ENCODE data around the gene EPHB2. TPM values are rescaled to one million over a fixed set of nuclear protein-coding genes. Genes with fewer than 3 reads are reported as not detected.
A peak's percentile ranks its signal among the peaks of the same experiment; 100 is the strongest.
"Not testable (repeated sequence)": the region's sequence is repeated elsewhere in the genome, so short reads cannot be mapped to it uniquely, and the experiment has no call there.

EPHB2 gene
- total RNA-seq, 1 donor from 2014 or later: 3.9 TPM

DNA sequence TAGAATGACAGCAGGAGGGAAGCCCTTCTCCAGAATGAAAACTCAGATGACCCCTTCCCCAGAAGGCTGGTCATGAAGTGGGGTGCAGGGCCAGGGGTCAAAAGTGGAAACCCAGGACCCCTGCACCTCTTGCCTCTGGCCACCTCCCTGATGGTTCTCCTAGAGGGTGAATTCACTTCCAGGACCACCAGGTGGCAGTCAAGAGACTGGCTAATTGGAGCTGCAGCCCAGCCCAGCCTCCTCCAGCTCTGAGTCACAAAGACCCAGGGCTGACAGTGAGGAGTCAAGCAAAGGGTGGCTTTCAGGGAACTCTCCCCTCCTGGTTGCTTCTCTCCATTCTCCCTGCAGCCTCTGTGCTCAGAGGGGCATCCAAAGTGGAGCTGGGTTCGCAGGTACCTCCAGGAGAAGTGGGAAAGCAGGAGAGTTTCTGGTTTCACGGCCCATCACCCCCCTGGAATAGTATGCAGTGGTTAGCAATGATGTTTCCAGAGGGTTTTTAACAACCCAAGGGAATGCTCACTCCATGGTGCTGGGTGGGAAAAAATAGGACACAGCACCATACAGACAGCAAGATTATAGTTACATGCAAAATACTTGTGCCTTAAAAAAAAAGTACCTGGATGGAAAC is 6.1 kb upstream of the EPHB2 start:
- Histone ChIP-seq H3K36me3 (no peaks in the 10 kb centered on the region), H3K27ac (no peak overlapping the region), H3K4me3 (no peak overlapping the region), H3K9me3 (no peaks in the 10 kb centered on the region), H3K27me3 (no peaks in the 10 kb centered on the region), H3K4me1 (no peaks in the 10 kb centered on the region)
- intact Hi-C loops (cut with DNase I): loop anchor here (10.0 kb wide), 1 partner anchor 190 kb away; no protein-coding TSS in a partner anchor
- no peak for DNase-seq (ENCODE audit: extremely low spot score in 2 of 2)
- TF ChIP-seq POLR2AphosphoS5 (IDR thresholded peaks at IDR 0.05; ENCODE audit: insufficient read depth in 1 of 2, low read depth in 1 of 2): peak in 1 of 2 donors; percentile 42
- TF ChIP-seq, protein P1, sequence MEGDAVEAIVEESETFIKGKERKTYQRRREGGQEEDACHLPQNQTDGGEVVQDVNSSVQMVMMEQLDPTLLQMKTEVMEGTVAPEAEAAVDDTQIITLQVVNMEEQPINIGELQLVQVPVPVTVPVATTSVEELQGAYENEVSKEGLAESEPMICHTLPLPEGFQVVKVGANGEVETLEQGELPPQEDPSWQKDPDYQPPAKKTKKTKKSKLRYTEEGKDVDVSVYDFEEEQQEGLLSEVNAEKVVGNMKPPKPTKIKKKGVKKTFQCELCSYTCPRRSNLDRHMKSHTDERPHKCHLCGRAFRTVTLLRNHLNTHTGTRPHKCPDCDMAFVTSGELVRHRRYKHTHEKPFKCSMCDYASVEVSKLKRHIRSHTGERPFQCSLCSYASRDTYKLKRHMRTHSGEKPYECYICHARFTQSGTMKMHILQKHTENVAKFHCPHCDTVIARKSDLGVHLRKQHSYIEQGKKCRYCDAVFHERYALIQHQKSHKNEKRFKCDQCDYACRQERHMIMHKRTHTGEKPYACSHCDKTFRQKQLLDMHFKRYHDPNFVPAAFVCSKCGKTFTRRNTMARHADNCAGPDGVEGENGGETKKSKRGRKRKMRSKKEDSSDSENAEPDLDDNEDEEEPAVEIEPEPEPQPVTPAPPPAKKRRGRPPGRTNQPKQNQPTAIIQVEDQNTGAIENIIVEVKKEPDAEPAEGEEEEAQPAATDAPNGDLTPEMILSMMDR (IDR thresholded peaks at IDR 0.05): peak; percentile 88 to 96 (median 93)
- no peak for TF ChIP-seq POLR2A (IDR thresholded peaks at IDR 0.05)

DNA sequence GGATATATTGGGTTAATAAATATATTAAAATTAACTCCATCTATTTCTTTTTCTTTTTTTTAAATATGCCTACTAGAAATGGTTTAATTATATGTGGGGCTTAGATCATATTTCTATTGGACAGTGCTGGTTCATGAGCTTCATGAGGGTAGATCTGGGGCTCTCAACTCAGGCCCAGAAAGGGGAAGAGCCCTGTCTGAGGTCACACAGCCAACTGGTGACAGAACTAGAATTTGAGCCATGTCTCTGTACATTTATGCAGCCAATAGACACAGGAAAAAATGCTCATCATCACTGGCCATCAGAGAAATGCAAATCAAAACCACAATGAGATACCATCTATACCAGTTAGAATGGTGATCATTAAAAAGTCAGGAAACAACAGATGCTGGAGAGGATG is 5.1 kb upstream of the EPHB2 start:
- Histone ChIP-seq H3K36me3 (no peaks in the 10 kb centered on the region), H3K27me3 (no peaks in the 10 kb centered on the region), H3K4me3 (no peak overlapping the region), H3K4me1 (peaks cover 6% of the 10 kb centered on the region), H3K9me3 (no peaks in the 10 kb centered on the region), H3K27ac (no peak overlapping the region)
- TF ChIP-seq, protein P1 (IDR thresholded peaks at IDR 0.05): no peak
- TF ChIP-seq POLR2A (IDR thresholded peaks at IDR 0.05): no peak
- TF ChIP-seq POLR2AphosphoS5 (IDR thresholded peaks at IDR 0.05; ENCODE audit: insufficient read depth in 1 of 2, low read depth in 1 of 2): no peak
- no peak for DNase-seq (ENCODE audit: extremely low spot score in 2 of 2)
- intact Hi-C loops (cut with DNase I): loop anchor here (10.0 kb wide), 1 partner anchor 189 kb away; no protein-coding TSS in a partner anchor

DNA sequence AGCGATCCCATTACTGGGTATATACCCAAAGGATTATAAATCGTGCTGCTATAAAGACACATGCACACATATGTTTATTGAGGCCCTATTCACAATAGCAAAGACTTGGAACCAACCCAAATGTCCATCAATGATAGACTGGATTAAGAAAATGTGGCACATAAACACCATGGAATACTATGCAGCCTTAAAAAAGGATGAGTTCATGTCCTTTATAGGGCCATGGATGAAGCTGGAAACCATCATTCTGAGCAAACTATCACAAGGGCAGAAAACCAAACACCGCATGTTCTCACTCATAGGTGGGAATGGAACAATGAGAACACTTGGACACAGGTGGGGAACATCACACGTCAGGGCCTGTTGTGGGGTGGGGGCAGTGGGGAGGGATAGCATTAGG is 4.5 kb upstream of the EPHB2 start:
- intact Hi-C loops (cut with DNase I): loop anchor here (10.0 kb wide), 1 partner anchor 189 kb away; no protein-coding TSS in a partner anchor
- H3K36me3 ChIP-seq: not testable (repeated sequence)

DNA sequence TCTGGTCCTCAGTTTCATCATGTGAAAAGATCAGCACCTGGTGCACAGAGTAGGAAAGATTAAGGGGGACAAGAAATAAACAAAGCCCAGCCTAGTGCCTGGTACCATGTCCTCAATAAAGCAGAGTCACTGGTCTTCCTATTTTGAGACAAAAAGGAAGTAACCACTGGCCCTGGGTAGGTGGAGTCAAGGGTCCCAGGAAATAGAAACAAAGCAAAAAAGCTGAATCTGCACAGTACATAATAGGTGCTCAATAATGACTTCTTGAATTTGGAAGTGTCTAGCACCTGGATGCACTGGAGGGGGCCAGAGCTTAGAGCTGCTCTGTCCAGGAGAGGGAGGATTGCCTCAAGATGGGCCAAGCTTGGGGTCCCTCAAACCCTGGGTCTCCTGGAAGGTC is 1.9 kb upstream of the EPHB2 start:
- H3K36me3 ChIP-seq: no peaks in the 10 kb centered on the region
- peaks cover 19% of the 10 kb centered on the region for H3K4me1 ChIP-seq
- DNase-seq (ENCODE audit: extremely low spot score in 2 of 2): no peak
- no peaks in the 10 kb centered on the region for H3K9me3 ChIP-seq
- no peaks in the 10 kb centered on the region for H3K27me3 ChIP-seq
- no peak overlapping the region for H3K4me3 ChIP-seq
- intact Hi-C loops (cut with DNase I): loop anchor here (10.0 kb wide), 1 partner anchor 186 kb away; no protein-coding TSS in a partner anchor
- TF ChIP-seq POLR2A (IDR thresholded peaks at IDR 0.05): no peak
- TF ChIP-seq, protein P1 (IDR thresholded peaks at IDR 0.05): no peak
- no peak for TF ChIP-seq POLR2AphosphoS5 (IDR thresholded peaks at IDR 0.05; ENCODE audit: insufficient read depth in 1 of 2, low read depth in 1 of 2)
- no peak overlapping the region for H3K27ac ChIP-seq

More for the DNA sequence above, 4.5 kb upstream of the EPHB2 start:
- not testable (repeated sequence) for H3K4me3 ChIP-seq; H3K9me3 ChIP-seq; H3K27ac ChIP-seq; H3K4me1 ChIP-seq; DNase-seq (ENCODE audit: extremely low spot score in 2 of 2); H3K27me3 ChIP-seq

DNA sequence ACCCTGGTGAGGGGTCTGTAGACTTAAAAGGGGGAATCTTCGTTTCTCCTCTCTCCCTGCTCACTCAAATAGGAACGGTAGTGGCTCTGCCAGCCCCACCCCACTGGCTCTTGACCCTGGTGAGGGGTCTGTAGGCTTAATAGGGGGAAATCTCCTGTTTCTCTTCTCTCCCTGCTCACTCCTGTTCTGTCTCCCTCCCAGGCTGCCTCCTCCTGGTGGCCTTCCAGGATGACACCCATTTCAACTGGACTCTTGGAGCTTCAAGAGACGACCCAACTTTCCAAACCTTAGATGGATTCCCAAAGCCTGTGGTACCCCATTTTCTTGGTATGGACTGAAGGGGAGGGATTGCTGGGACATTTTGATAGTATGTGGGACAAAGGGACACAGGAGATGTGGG is 1.4 kb upstream of the EPHB2 start:
- intact Hi-C loops (cut with DNase I): loop anchor here (10.0 kb wide), 1 partner anchor 186 kb away; no protein-coding TSS in a partner anchor
- Histone ChIP-seq H3K4me3 (no peak overlapping the region), H3K36me3 (no peaks in the 10 kb centered on the region), H3K27ac (no peak overlapping the region), H3K27me3 (no peaks in the 10 kb centered on the region), H3K4me1 (peaks cover 19% of the 10 kb centered on the region), H3K9me3 (no peaks in the 10 kb centered on the region)
- TF ChIP-seq POLR2A (IDR thresholded peaks at IDR 0.05) (no peak), POLR2AphosphoS5 (IDR thresholded peaks at IDR 0.05; ENCODE audit: insufficient read depth in 1 of 2, low read depth in 1 of 2) (no peak)
- TF ChIP-seq, protein P1 (IDR thresholded peaks at IDR 0.05): no peak
- no peak for DNase-seq (ENCODE audit: extremely low spot score in 2 of 2)

Measured in vagina (tissue), 2 donors.